Non-pigmented ciliary epithelial cell (primary cell): ENCODE results near the gene CHKA.
"Not testable (repeated sequence)": the region's sequence is repeated elsewhere in the genome, so short reads cannot be mapped to it uniquely, and the experiment has no call there.

Experiments
- DNase-seq: peaks from one replicate; pipeline ENCODE4 v3.0.0-alpha.2; 2010; ENCODE audit warnings: low read depth

The CHKA gene

GRCh38 chr11:68115285-68115684 lies 5.9 kb downstream of the CHKA start:
- DNase-seq, result no peak

- no peak for DNase-seq
Measured at GRCh38 chr11:68113986-68114385, 7.2 kb downstream of the CHKA start.

- DNase-seq, result no peak
Measured at GRCh38 chr11:68107689-68108088, 13.5 kb downstream of the CHKA start.

GRCh38 chr11:68106165-68106940 lies 14.8 kb downstream of the CHKA start:
- no peak for DNase-seq

- no peak for DNase-seq
Measured at GRCh38 chr11:68099474-68100405, 21.4 kb downstream of the CHKA start.

- DNase-seq, result no peak
Measured at GRCh38 chr11:68099057-68099456, 22.1 kb downstream of the CHKA start.

- no peak for DNase-seq
Measured at GRCh38 chr11:68096962-68097361, 24.2 kb downstream of the CHKA start.

- DNase-seq, result no peak
Measured at GRCh38 chr11:68093565-68093964, 27.6 kb downstream of the CHKA start.

GRCh38 chr11:68092946-68093345 lies 28.2 kb downstream of the CHKA start:
- DNase-seq, result not testable (repeated sequence)

GRCh38 chr11:68092411-68092810 lies 28.8 kb downstream of the CHKA start:
- no peak for DNase-seq

- DNase-seq, result no peak
Measured at GRCh38 chr11:68090706-68091105, 30.5 kb downstream of the CHKA start.

- no peak for DNase-seq
Measured at GRCh38 chr11:68090287-68090686, 30.9 kb downstream of the CHKA start.

GRCh38 chr11:68089679-68090078 lies 31.5 kb downstream of the CHKA start:
- DNase-seq, result no peak

GRCh38 chr11:68083517-68083916 lies 37.7 kb downstream of the CHKA start:
- no peak for DNase-seq

- DNase-seq, result no peak
Measured at GRCh38 chr11:68082481-68082880, 38.7 kb downstream of the CHKA start.

GRCh38 chr11:68081691-68082090 lies 39.5 kb downstream of the CHKA start:
- DNase-seq, result no peak

- DNase-seq, result no peak
Measured at GRCh38 chr11:68080860-68081259, 40.3 kb downstream of the CHKA start.

- no peak for DNase-seq
Measured at GRCh38 chr11:68077617-68078582, 43.3 kb downstream of the CHKA start.

- no peak for DNase-seq
Measured at GRCh38 chr11:68076371-68077042, 44.7 kb downstream of the CHKA start.

GRCh38 chr11:68074584-68075352 lies 46.4 kb downstream of the CHKA start:
- no peak for DNase-seq
